ENCODE measurements around the gene M6PR. TPM values are rescaled to one million over a fixed set of nuclear protein-coding genes. Genes with fewer than 3 reads are reported as not detected.

M6PR gene
- total and polyA plus RNA-seq, 4 donors, result 49.9 to 225 (median 157) TPM

GRCh38 chr12:8953773-8954402, 4.4 kb upstream of the M6PR start:
- peaks cover 0 to 2% (median 0%) of the 10 kb centered on the region in 5 donors for H3K4me1 ChIP-seq (ENCODE audit: control insufficient read depth in 5 of 5, insufficient read depth in 5 of 5, low read length in 5 of 5)
- no peak for TF ChIP-seq CTCF (IDR thresholded peaks at IDR 0.05; ENCODE audit: control extremely low read depth, extremely low read depth)
- no peaks in the 10 kb centered on the region for H3K27me3 ChIP-seq (ENCODE audit: control insufficient read depth in 3 of 3, insufficient read depth in 3 of 3, low read length in 2 of 3)
- no peak overlapping the region for H3K27ac ChIP-seq (ENCODE audit: low read depth in 1 of 2, low read length in 1 of 2)
- DNase-seq, result no peak
- 89 to 92% methylated on average over 8 of the region's 8 CpGs for WGBS, 2 donors
- no peak overlapping the region for H3K9ac ChIP-seq (ENCODE audit: insufficient read depth in 1 of 2, low read length in 2 of 2)
- no peaks in the 10 kb centered on the region for H3K36me3 ChIP-seq (ENCODE audit: control insufficient read depth in 4 of 4, insufficient read depth in 4 of 4, low read length in 4 of 4)
- peaks cover 0 to 6% (median 1%) of the 10 kb centered on the region in 4 donors for H3K9me3 ChIP-seq (ENCODE audit: control insufficient read depth in 4 of 4, insufficient read depth in 3 of 4, low read length in 3 of 4)
- no peak overlapping the region for H3K4me3 ChIP-seq
- no peak for ATAC-seq (ENCODE audit: insufficient read depth, low FRiP score)

- Histone ChIP-seq H3K36me3 (ENCODE audit: control insufficient read depth in 4 of 4, insufficient read depth in 4 of 4, low read length in 4 of 4) (no peaks in the 10 kb centered on the region), H3K9me3 (ENCODE audit: control insufficient read depth in 4 of 4, insufficient read depth in 3 of 4, low read length in 3 of 4) (peaks cover 0 to 6% (median 1%) of the 10 kb centered on the region in 4 donors), H3K27ac (ENCODE audit: low read depth in 1 of 2, low read length in 1 of 2) (no peak overlapping the region), H3K4me1 (ENCODE audit: control insufficient read depth in 5 of 5, insufficient read depth in 5 of 5, low read length in 5 of 5) (peaks cover 0 to 14% (median 2%) of the 10 kb centered on the region in 5 donors), H3K4me3 (no peak overlapping the region), H3K27me3 (ENCODE audit: control insufficient read depth in 3 of 3, insufficient read depth in 3 of 3, low read length in 2 of 3) (no peaks in the 10 kb centered on the region), H3K9ac (ENCODE audit: insufficient read depth in 1 of 2, low read length in 2 of 2) (no peak overlapping the region)
- DNase-seq (no peak), ATAC-seq (ENCODE audit: insufficient read depth, low FRiP score) (no peak)
- WGBS, 2 donors, result 49 to 56% methylated on average over 1 of the region's 1 CpG
- no peak for TF ChIP-seq CTCF (IDR thresholded peaks at IDR 0.05; ENCODE audit: control extremely low read depth, extremely low read depth)
These were observed 2.3 kb upstream of the M6PR start for GRCh38 chr12:8951744-8952143.

- H3K9ac ChIP-seq (ENCODE audit: insufficient read depth in 1 of 2, low read length in 2 of 2), result peak overlapping the region; percentile 27 to 98
- peaks cover 0 to 2% (median under 1%) of the 10 kb centered on the region in 4 donors for H3K36me3 ChIP-seq (ENCODE audit: control insufficient read depth in 4 of 4, insufficient read depth in 4 of 4, low read length in 4 of 4)
- H3K27me3 ChIP-seq (ENCODE audit: control insufficient read depth in 3 of 3, insufficient read depth in 3 of 3, low read length in 2 of 3), result no peaks in the 10 kb centered on the region
- no peak for ATAC-seq (ENCODE audit: insufficient read depth, low FRiP score)
- peak overlapping the region in 1 of 2 donors; percentile 98 for H3K27ac ChIP-seq (ENCODE audit: low read depth in 1 of 2, low read length in 1 of 2)
- peaks cover 0 to 5% (median 0%) of the 10 kb centered on the region in 4 donors for H3K9me3 ChIP-seq (ENCODE audit: control insufficient read depth in 4 of 4, insufficient read depth in 3 of 4, low read length in 3 of 4)
- TF ChIP-seq CTCF (IDR thresholded peaks at IDR 0.05; ENCODE audit: control extremely low read depth, extremely low read depth), result no peak
- 7 to 9% methylated on average over 9 of the region's 9 CpGs for WGBS, 2 donors
- peak; percentile 17 to 54 (median 52) for DNase-seq
- peak overlapping the region; percentile 71 for H3K4me3 ChIP-seq
- peaks cover 0 to 14% (median 2%) of the 10 kb centered on the region in 5 donors for H3K4me1 ChIP-seq (ENCODE audit: control insufficient read depth in 5 of 5, insufficient read depth in 5 of 5, low read length in 5 of 5)
These were observed 1.4 kb upstream of the M6PR start for GRCh38 chr12:8950702-8951478.

All from lung (tissue), 12 donors.